HL-60 (cell line): ENCODE results near the gene KRT16.
"Not testable (repeated sequence)": the region's sequence is repeated elsewhere in the genome, so short reads cannot be mapped to it uniquely, and the experiment has no call there.

Experiments
- DNase-seq, 2 experiments: peaks; one replicate each; pipeline ENCODE4 v3.0.0-alpha.2; 2010 to 2020; ENCODE audit warnings: low read depth in 1 of 2, low spot score in 1 of 2
- H3K27ac ChIP-seq: fragments of 250-450 bp; sonication (Bioruptor Pico); replicated peaks from 2 replicates; pipeline ENCODE4 v1.5.1; 2020; ENCODE audit warnings: mild to moderate bottlenecking, moderate library complexity
- H3K27me3 ChIP-seq: fragments of 250-450 bp; sonication (Bioruptor Pico); 2 replicates; pipeline ENCODE4 v1.5.1; 2021; ENCODE audit warnings: mild to moderate bottlenecking, moderate library complexity; ENCODE audit not compliant: insufficient read depth, poor library complexity, severe bottlenecking
- H3K4me3 ChIP-seq: replicated peaks from 2 replicates; pipeline ENCODE4 v1.5.1; 2011; ENCODE audit warnings: mild to moderate bottlenecking, control low read depth, low read length; ENCODE audit not compliant: insufficient read depth
- GABPA ChIP-seq: IDR thresholded peaks from 2 replicates; pipeline ENCODE4 v1.6.1; 2012; ENCODE audit warnings: low read depth
- POLR2AphosphoS5 ChIP-seq: IDR thresholded peaks from 2 replicates; pipeline ENCODE4 v1.6.1; 2012; ENCODE audit warnings: low read depth
- SPI1 ChIP-seq: IDR thresholded peaks from 2 replicates; pipeline ENCODE4 v1.6.1; 2012; ENCODE audit warnings: low read depth, mild to moderate bottlenecking, borderline replicate concordance
- TF ChIP-seq, protein P1 (sequence below): IDR thresholded peaks from 2 replicates; pipeline ENCODE4 v1.6.1; 2012; ENCODE audit warnings: low read depth; ENCODE audit not compliant: insufficient replicate concordance
- TF ChIP-seq, protein P2 (sequence below): IDR thresholded peaks from one replicate; pipeline ENCODE4 v1.5.1; 2011; ENCODE audit warnings: low read length, control low read depth, inconsistent platforms; ENCODE audit not compliant: insufficient read depth

The KRT16 gene

DNA sequence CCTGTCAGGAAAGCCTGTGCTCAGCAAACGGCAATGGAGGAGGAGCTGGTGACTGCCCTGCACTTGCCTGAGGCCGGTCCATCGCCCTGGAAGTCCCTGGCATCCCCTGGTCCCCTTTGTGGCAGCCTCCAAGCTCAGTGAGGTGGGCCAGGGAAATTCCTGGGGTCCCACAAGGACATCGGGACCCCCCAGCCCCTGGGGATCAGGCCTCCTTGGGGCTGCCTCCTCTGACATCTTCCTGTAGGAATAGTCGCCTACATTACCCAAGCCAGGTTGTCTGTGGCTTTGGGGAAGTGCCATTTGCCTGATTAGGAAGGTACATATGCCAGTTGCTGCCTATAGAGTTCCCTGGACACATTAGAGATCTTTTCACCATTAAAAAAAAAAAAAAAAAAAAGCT is 33.6 kb downstream of the KRT16 start:
- no peaks in the 10 kb centered on the region for H3K27me3 ChIP-seq
- no peak overlapping the region for H3K4me3 ChIP-seq
- no peak for DNase-seq
- TF ChIP-seq SPI1 (no peak), GABPA (no peak), POLR2AphosphoS5 (no peak)
- TF ChIP-seq, protein P1, sequence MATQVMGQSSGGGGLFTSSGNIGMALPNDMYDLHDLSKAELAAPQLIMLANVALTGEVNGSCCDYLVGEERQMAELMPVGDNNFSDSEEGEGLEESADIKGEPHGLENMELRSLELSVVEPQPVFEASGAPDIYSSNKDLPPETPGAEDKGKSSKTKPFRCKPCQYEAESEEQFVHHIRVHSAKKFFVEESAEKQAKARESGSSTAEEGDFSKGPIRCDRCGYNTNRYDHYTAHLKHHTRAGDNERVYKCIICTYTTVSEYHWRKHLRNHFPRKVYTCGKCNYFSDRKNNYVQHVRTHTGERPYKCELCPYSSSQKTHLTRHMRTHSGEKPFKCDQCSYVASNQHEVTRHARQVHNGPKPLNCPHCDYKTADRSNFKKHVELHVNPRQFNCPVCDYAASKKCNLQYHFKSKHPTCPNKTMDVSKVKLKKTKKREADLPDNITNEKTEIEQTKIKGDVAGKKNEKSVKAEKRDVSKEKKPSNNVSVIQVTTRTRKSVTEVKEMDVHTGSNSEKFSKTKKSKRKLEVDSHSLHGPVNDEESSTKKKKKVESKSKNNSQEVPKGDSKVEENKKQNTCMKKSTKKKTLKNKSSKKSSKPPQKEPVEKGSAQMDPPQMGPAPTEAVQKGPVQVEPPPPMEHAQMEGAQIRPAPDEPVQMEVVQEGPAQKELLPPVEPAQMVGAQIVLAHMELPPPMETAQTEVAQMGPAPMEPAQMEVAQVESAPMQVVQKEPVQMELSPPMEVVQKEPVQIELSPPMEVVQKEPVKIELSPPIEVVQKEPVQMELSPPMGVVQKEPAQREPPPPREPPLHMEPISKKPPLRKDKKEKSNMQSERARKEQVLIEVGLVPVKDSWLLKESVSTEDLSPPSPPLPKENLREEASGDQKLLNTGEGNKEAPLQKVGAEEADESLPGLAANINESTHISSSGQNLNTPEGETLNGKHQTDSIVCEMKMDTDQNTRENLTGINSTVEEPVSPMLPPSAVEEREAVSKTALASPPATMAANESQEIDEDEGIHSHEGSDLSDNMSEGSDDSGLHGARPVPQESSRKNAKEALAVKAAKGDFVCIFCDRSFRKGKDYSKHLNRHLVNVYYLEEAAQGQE = no peak
- TF ChIP-seq, protein P2, sequence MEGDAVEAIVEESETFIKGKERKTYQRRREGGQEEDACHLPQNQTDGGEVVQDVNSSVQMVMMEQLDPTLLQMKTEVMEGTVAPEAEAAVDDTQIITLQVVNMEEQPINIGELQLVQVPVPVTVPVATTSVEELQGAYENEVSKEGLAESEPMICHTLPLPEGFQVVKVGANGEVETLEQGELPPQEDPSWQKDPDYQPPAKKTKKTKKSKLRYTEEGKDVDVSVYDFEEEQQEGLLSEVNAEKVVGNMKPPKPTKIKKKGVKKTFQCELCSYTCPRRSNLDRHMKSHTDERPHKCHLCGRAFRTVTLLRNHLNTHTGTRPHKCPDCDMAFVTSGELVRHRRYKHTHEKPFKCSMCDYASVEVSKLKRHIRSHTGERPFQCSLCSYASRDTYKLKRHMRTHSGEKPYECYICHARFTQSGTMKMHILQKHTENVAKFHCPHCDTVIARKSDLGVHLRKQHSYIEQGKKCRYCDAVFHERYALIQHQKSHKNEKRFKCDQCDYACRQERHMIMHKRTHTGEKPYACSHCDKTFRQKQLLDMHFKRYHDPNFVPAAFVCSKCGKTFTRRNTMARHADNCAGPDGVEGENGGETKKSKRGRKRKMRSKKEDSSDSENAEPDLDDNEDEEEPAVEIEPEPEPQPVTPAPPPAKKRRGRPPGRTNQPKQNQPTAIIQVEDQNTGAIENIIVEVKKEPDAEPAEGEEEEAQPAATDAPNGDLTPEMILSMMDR = no peak
- H3K27ac ChIP-seq = no peak overlapping the region

DNA sequence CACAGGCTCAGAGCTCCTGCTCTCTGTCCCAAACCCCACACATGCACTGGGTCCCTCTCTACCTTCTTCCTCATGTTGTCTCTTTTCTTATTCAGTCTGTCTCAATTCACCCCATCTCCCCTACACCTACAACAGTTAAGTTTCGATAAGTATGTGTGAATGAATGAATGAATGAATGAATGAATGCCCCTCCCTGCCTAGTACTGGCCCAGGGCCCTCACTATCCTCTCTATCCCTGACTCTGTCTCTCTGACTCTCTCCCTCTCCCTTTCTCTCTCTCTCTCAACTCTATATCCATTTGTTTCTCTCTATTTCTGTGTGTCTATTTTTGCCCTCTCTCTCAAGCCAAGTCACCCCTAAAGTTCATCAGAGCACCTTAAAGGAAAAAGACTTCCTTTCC is 34.0 kb downstream of the KRT16 start:
- Histone ChIP-seq H3K27me3 (no peaks in the 10 kb centered on the region), H3K27ac (no peak overlapping the region), H3K4me3 (no peak overlapping the region)
- no peak for DNase-seq
- TF ChIP-seq SPI1 = no peak

DNA sequence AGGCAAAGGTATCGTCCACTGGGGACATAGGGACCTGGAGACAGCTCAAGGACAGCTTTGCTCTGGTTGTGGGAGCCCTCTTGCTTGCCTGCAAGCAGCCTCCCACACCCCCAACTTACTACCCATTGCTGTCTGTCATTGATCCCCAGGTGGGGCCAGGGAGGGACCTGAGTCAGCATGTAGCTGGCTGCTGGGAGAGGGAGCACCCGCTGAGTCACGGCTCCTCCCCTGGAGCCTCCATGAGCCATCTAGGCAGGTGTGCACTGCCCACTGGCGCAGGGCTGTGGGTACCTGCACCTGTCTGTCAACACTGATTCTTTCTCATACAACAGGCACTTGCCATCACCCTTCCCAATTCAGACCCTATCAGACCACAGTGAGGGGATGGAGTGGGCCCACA is 35.8 kb downstream of the KRT16 start:
- not testable (repeated sequence) for H3K27me3 ChIP-seq, DNase-seq, H3K4me3 ChIP-seq, H3K27ac ChIP-seq

DNA sequence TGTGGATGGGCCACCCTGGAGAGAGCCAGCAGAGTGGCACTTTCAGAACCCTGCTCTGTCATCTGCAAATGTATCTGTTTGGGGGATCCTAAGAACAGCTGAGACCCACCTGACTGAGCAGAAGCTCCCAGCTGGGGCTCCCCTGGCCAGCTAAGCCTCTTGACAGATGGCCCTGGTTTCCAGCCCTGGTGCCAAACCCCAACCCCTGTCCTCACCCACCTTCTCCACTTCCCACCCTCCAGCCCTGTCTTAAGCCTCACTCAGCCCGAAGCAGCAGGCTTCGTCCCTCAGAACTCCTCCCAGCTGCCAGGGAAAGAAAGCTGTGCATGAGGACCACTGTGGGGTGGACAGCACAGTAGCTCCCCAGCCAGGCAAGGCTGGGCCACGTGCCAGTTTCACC is 37.2 kb downstream of the KRT16 start:
- no peak overlapping the region for H3K27ac ChIP-seq
- no peaks in the 10 kb centered on the region for H3K27me3 ChIP-seq
- DNase-seq = no peak
- TF ChIP-seq GABPA = no peak
- TF ChIP-seq, protein P1 = no peak
- no peak for TF ChIP-seq POLR2AphosphoS5
- no peak for TF ChIP-seq SPI1
- TF ChIP-seq, protein P2 = no peak
- H3K4me3 ChIP-seq = no peak overlapping the region

DNA sequence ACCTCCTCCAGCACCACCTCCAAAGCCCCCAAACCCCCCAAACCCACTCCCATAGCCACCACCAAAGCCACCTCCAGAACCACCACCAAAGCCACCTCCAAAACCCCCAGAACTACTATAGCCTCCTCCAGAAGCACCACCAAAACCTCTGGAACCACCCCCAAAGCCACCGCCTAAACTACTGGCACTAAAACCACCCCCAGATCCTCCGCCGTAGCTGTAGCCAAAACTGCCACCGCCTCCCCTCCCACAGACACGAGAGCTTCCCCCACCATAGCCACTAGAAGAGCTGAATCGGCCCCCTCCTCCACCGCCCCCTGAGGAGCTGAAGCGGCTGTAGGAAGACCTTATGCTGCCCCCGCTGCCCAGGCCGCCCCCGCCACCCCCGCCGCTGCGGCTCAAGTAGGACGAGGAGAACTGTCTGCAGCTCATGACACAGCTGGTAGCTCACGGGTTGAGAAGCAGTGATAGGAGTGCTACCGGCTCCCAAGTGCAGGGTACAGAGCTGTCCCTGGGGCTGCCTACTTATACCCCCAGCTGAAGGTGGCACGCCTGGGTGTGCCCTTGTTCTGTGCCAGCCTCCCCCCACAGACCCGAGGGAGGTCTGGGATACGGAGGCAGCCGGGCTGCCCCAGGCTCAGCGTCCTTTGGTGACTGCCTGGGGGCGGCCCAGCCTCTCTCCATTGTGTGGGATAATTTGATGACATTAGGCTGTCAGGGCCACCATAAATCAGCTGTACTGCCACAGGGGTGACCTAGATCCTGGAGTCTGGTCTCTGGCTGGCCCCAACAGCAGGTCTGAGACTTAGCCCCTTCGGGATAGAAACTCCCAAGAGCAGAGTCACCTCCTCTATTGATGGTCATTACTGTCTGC is 40.8 kb downstream of the KRT16 start, which contains the start of gene KRT9:
TSS of gene KRT9 (minus strand) at position 499 of the 874 bp plus-strand sequence. CDS start at position 432, 67 bp downstream.
- TF ChIP-seq, protein P2 = no peak
- no peak for TF ChIP-seq POLR2AphosphoS5
- no peak for TF ChIP-seq GABPA
- TF ChIP-seq, protein P1 = no peak
- no peak for TF ChIP-seq SPI1
- H3K4me3 ChIP-seq = no peak within 1 kb of the TSS
- H3K27ac ChIP-seq = no peak within 1 kb of the TSS
- DNase-seq = no peak
- no peaks in the 10 kb centered on the region for H3K27me3 ChIP-seq
